ENCODE results near the gene SPIRE1. TPM values are rescaled to one million over a fixed set of nuclear protein-coding genes. Genes with fewer than 3 reads are reported as not detected.
A peak's percentile ranks its signal among the peaks of the same experiment; 100 is the strongest.
"Not testable (repeated sequence)": the region's sequence is repeated elsewhere in the genome, so short reads cannot be mapped to it uniquely, and the experiment has no call there.

SPIRE1 gene
- total RNA-seq, 1 donor from 2014 or later: 21.6 TPM

DNA sequence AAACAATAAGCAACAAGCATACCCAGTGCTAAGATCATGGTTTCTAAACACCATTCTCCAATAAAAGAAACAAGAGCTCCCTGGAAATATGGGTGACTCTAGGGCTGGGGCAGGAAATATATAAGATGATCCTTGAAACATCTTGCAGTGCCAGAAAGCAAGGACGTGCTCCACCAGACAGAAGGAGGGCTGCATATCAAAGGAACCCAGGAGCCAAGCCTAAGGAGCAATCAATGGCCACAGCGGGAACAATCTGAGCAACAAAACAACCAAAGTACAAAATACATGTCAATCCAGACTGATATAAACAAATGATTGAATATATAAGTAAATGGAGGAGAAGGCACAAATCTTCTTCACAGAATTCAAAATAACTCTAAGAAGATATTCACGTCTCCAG, 10.1 kb downstream of the SPIRE1 start:
- no peak for ATAC-seq
- DNase-seq (ENCODE audit: low spot score): no peak

DNA sequence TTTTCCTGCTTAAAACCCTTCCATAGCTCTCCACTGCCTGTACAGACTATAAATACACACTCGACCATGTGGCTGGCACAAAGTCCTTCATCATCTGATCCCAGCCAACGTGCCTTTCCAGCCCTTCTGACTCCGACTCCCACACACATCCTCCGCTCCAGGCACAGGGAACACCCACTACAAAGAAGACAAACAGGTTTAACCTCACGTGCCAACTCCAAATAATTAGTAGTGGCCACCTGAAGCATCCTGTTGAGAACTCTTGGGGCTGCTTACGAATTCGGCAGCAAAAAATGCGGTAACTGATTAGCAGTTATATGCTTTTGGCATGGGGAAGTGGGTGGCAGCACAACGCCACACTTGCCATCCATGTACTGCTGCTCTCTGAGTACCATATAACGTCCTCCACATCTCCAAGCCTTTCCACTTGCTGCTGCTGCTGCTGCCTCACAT, 12.1 kb downstream of the SPIRE1 start:
- peak; percentile 87 for ATAC-seq

DNA sequence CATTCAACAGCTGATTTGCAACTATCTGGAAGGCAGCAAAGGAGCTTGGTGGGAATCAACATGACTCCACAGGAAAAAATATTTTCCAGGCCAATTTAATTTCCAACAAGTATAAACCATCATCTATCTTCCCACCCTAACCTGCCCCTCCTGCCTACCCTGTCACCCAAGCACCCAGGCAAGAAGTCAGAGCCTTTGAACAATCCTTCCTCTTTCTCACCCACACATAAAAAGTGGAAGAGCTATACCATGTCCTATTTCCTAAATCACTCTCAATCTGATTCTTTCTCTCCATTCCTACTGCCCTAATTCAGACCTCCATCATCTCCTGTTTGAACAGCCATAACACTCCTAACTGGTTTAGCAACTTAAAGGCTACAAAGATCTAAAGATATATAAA, 12.7 kb downstream of the SPIRE1 start:
- DNase-seq (ENCODE audit: low spot score): no peak
- ATAC-seq: no peak

More for the DNA sequence above, 12.1 kb downstream of the SPIRE1 start:
- DNase-seq (ENCODE audit: low spot score): peak; percentile 65

DNA sequence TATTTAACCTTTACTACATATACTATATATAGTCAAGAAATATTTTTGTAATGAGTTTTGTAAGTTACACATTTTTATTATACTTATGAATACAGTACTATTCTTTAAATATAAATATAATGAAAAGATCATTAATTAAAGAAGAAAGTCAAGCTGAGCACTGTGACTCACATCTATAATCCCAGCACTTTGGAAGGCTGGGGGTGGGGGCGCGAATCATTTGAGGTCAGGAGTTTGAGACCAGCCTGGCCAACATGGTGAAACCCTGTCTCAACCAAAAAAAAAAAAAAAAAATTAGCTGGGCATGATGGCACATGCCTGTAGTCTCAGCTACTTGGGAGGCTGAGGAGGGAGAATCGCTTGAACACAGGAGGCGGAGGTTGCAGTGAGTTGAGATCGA, 14.2 kb downstream of the SPIRE1 start:
- ATAC-seq; DNase-seq (ENCODE audit: low spot score): not testable (repeated sequence)

DNA sequence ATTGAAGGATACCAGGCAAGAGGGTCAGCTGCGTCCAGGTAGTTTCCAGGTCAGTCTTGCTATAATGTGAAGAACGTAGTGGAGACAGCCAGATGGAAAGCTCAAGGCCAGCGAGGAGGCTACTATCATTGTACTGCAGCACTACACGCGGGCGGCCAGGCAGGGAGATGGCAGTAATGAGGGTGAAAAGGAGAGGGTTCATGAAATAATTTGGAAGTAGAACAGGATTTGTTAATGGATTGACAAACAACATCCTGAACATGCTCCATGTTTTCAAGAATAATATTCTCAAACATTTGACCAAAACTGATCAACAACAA, 17.1 kb downstream of the SPIRE1 start:
- DNase-seq (ENCODE audit: low spot score) (no peak), ATAC-seq (no peak)

DNA sequence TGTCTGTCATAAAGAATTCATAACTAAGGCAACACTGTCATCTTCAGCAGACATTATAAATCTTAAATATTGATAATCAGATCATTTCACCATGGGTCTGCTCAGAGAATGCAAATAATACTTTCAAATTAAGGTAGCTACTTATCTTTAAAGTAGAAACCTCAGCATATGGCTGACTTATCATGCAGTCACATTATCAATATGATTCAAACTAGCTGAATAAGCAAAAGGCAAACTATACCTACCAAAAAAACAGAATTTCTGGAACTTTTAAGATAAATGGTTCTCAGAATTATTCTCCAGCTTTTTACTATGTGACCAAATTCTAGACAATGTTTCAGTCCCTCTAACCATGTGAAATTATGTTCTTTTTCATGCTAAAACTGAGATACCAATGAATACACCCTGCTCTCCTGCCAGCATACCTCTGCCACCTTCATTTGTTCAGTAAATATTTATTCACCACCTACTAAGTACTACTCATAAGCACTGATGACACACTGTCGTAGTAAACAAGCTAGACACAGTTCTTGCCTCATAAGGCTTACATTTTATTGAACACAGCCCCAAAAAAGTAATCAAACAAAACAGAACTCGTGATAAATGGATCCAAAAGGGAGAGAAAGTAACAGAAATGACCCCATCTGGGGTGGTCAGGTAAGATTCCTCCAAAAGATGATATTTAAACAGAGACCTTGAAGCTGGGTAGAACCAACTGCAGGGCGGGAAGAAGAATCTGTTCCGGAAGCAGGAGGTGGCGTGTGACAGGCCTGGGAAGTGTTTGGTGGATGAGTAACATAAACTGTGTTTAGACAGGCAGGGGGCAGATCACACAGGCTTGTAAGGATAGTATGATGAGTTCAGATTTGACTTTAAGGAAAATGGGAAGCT, 17.7 kb downstream of the SPIRE1 start:
- DNase-seq (ENCODE audit: low spot score): no peak
- ATAC-seq: peak; percentile 67

DNA sequence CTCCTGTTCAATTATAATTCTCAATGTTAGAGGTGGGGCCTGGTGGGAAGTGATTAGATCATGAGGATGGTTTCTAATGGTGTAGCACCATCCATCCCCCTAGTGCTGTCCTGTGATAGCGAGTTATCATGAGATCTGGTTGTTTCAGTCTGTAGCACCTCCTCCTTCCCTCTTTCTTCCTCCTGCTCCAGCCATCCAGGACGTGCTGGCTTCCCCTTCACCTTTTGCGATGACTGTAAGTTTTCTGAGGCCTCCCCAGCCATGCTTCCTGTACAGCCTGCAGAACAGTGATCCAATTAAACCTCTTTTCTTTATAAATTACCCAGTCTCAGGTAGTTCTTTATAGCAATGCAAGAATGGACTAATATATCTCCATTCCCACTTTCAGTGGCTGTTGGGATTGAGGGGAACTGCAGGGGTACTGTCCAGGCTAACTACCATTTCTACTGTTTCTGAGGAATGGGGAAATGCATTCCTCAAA, 19.2 kb downstream of the SPIRE1 start:
- ATAC-seq: no peak

DNA sequence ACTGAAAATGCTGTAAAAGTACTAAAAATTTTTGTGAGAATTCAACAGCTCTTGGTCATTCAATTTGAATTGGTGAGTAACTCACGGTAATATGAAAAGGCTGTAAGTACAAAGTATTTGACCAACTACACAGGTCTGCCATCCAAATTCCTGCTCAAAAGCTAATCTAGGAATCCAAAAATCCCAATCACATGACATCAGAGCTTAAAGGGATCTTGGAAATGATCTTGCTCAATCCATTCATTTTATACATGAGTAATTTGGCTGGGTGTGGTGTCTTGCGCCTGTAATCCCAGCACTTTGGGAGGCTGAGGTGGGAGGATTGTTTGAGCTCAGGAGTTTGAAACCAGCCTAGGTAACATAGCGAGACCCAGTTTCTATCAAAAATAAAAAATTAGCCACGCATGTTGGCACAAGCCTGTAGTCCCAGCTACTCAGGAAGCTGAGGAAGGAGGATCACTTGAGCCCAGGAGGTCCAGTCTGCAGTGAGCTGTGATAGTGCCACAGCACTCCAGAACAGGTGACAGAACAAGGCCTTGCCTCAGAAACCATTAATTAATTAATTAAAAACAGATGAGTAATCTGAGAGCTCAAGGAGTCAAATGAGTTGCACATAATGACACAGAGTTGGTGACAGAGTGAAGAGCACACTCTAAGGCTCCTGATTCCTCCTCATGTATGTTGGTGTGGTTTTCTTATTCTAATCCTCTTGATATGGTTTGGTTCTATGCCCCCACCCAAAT, 19.8 kb downstream of the SPIRE1 start:
- DNase-seq (ENCODE audit: low spot score) (no peak), ATAC-seq (no peak)

More for the DNA sequence above, 19.2 kb downstream of the SPIRE1 start:
- no peak for DNase-seq (ENCODE audit: low spot score)

DNA sequence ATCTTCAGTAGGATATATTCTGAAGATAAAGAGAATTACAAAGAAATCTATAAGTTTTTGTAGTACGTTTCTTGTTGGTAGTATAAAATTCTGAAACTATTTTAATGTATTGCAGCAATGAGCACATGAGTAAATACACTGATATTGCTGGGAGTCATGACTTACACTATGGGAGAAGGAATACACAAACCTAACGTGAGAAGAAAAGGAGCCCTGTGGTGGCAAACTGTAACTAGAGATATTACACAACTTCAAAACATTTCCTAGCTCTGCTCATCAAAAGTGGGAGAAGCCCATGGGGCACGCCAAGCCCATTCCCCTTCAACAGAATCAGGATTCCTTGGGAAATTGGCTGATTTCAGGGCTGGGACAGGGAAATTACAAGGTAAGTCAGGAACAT, 20.5 kb downstream of the SPIRE1 start:
- no peak for ATAC-seq
- DNase-seq (ENCODE audit: low spot score): no peak

DNA sequence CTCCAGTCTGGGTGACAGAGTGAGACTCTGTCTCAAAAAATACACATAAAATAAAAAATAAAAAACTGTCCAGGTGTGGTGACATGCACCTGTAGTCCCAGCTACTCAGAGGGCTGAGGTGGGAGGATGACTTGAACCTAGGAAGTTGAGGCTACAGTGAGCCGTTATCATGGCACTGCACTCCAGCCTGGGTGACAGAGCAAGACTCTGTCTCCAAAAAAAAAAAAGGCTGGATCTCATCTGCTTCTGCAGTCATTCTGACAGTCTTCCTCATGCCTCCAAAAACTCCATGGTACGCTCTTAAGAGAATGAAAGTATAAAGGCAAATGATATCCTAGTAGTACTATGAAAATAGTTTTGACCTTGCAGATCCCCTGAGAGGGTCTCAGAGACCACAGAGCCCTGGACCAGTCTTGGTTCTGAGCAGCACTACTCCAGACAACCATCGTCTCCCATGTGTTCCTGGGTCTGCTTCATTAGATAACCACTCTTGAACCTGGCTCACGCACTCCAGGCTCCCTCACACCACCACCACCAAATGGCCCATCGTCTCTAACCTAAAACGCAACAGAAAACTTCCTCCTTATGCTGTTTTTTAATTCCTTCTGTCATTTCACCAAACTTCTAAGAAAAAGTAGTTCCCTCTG, 26.0 kb downstream of the SPIRE1 start:
- no peak for ATAC-seq
- DNase-seq (ENCODE audit: low spot score): no peak

DNA sequence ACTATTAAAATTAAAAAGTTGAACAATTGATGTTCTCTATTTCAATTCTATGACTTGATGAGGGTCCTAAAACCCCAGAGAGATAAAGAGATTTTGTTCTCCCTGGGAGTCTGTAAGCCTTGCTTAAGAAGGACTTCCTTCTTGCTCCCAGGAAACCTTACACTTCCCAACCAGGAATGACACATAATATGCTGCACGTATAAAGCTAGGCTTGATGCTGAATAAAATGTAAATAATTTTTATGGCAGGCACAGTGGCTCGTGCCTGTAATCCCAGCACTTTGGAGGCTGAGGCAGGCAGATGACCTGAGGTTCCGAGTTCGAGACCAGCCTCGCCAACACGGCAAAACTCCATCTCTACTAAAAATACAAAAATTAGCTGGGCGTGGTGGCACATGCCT, 27.8 kb downstream of the SPIRE1 start:
- DNase-seq (ENCODE audit: low spot score): no peak

DNA sequence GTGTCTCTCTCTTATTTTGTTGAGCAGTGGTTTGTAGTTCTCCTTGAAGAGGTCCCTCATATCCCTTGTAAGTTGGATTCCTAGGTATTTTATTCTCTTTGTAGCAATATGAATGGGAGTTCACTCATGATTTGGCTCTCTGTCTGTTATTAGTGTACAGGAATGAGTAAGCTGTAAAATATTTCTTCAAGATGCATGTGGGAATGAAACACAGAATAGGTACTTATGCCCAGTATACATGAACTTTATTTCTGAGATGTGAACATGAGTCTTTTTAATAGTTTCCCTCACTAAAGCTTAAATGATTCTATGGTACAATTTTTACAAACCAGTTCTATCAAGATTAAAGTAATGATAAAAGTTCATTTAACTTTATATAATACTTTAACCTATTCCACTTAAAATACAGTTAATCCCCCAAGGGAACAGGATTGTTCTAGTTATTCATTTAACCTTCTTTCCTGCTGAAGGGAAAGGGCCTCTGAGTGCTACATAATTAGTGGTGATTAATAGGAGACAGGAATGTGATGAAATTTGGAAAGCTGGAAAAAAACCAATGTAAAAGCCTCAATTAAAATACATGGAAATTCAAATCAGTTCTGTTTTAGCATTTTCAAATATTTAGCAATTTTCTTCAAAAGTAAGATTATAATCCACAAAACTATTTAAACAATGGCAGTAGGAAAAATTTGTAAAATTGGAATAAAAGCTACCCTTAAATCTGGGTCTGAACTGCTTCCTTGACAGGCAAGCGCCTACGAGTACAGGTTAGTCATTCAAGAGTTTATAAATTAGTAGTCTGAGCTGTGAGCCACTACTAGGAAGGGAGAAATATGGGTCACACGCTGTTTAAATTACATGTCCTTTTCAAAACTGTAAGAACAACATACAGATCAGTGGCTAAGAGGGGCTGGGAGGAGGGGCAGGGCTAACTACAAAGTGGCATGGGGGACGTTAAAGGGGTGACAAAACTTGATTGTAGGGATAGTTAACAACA, 28.9 kb downstream of the SPIRE1 start:
- no peak for ATAC-seq
- DNase-seq (ENCODE audit: low spot score): no peak

More for the DNA sequence above, 27.8 kb downstream of the SPIRE1 start:
- no peak for ATAC-seq

DNA sequence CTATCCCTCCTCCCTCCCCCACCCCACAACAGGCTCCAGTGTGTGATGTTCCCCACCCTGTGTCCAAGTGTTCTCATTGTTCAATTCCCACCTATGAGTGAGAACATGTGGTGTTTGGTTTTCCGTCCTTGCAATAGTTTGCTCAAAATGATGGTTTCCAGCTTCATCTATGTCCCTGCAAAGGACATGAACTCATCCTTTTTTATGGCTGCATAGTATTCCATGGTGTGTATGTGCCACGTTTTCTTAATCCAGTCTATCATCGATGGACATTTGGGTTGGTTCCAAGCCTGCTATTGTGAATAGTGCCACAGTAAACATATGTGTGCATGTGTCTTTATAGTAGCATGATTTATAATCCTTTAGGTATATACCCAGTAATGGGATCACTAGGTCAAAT, 30.7 kb downstream of the SPIRE1 start:
- DNase-seq (ENCODE audit: low spot score); ATAC-seq: not testable (repeated sequence)

DNA sequence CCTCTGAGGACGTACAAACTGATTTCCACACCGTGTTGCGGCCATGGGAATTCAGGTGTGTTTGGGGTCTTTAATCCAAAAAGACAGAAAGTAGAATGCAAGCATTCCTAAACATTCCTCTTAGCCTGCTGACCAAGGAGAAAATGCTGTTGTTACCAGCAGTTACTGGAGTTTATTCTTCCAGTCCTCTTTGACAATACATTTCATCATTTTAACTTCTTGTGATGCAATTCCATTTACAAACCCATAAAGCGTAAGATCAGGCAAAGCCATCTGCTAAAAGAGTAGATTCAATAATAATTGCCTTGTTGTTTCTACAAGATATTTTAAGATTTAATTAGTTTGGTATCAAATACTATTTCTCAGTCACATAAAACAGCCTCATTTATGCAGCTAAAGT, 32.7 kb downstream of the SPIRE1 start:
- DNase-seq (ENCODE audit: low spot score) (no peak), ATAC-seq (no peak)

DNA sequence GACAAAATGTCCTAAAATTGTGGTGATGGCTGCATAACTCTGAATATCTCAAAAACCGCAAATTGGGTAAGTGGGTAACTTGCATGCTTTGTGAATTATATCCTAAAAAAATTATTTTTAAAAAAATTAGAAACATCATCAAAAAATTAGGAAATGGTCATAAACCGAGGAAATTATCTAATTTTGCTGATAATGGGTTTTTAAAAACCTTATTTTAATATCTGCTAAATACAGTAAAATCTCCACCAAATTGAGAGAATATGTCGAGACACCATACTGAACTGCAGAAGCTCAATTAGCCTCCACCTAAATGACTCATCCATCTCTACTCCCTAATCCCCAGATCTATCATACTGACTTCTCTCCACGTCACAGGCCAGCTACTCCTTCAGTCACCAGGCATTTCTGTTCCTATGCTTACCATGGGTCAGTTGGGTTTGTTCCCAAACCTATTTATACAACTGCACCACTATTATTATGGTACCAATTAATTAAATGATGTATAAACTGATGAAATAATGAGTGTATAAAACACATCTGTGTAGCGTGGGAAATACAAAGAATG, 36.1 kb downstream of the SPIRE1 start:
- DNase-seq (ENCODE audit: low spot score): no peak
- no peak for ATAC-seq

DNA sequence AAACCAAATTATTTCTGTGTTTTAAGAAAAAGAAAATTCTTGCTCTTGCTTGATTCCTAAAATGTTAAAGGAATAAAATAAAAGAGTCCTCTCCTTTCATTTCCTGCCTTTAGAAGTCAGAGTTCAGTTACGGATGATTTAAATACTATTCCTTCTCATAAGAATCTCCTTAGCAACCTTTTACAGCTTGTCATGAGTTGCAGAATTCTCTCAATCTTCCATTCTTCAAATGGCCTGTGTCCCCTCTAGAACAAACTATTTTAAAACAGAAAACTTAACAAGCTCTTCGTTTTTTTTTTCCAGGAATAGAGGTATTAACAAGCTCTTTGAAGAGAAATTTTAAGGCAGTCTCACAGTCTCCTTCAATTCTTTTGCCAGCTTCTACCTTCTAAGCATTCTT, 42.2 kb downstream of the SPIRE1 start:
- no peak for ATAC-seq
- DNase-seq (ENCODE audit: low spot score): no peak

DNA sequence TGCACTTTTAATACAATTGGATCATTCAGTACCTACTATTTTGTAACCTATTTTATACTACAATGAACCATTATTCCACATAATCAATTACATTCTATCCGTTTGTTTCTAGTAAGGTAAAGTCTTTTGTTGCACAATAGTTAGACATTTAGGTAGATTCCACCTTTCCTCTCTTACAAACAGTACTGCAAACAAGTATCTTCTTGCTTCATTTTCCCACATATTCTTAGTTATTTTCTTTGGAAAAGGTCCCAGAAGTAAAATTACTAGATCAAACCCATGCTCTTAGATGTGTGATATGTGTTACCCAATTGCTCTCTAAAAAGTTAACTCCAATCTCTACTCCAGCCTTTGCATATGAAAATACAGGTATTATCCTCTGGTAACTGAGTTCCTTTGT, 49.6 kb downstream of the SPIRE1 start:
- ATAC-seq (peak; percentile 30), DNase-seq (ENCODE audit: low spot score) (no peak)

DNA sequence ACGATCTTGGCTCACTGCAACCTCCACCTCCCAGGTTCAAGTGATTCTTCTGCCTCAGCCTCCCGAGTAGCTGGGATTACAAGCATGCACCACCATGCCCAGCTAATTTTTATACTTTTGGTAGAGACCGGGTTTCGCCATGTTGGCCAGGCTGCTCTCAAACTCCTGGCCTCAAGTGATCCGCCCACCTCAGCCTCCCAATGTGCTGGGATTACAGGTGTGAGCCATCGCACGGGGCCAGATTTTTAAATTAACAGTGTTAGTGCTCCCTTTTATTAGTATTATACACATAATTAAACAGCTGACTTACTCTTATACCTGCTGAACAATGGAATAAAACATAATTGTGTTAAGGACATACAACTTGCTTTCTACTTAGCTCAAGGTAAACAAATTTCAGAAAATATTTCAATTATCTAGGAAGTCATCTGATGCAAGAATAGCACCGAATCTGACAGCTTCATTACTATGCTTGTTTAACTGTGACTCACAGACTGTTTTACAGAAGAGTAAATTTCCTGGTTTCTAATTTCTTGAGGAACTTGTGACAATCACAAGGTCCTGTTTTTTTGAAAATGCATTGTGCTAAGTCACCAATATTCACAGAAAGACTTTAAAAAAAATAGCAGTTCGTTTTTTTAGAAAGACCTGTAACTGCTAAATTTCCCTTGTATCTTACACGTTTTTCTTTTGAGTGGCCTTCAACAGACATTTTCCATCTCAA, 51.2 kb downstream of the SPIRE1 start:
- ATAC-seq (peak; percentile 16), DNase-seq (ENCODE audit: low spot score) (no peak)

DNA sequence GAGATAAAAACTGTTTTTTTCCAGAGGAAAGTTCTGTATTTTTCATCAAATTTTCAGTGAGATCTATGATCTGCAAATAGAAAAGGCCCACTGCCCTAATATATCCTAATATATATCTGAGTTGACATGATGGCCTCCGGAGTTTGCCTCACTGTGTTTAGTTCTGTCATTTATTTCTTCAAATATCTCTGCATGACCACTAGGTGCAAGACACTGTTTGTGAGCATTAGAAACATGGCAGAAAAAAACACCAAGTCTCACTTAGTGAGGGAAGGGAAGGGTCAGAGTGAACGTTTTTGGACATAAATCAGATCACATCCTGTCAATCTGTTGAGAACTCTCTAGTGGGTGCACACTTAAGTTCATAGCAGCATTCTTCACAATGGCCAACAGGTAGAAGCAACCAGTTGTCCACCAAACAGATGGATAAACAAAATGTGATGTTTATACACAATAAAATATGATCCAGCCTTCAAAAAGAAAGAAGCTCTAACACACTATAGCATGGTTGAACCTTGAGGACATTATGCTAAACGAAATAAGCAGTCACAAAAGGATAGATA, 53.4 kb downstream of the SPIRE1 start:
- DNase-seq (ENCODE audit: low spot score) (no peak), ATAC-seq (no peak)
